CD4-positive, alpha-beta memory T cell (primary cell): ENCODE results near the gene SPATS2L. TPM values are rescaled to one million over a fixed set of nuclear protein-coding genes. Genes with fewer than 3 reads are reported as not detected.

Experiments used
- CTCF ChIA-PET: fragments of 350-600 bp; sonication (Branson Sonifier 250); formaldehyde crosslinking; loops from one replicate; lab custom pipeline; 2021; ENCODE audit warnings: inconsistent platforms; ENCODE audit not compliant: partially characterized antibody; lab: Charles Lee
- POLR2A ChIA-PET: fragments of 350-600 bp; sonication (Branson Sonifier 250); formaldehyde crosslinking; loops from one replicate; lab custom pipeline; 2021; ENCODE audit not compliant: partially characterized antibody; lab: Charles Lee
- DNase-seq, 5 donors: peaks; one replicate each; pipeline versions ENCODE4 v3.0.0 to v3.0.0-alpha.2; 2020 to 2022; ENCODE audit warnings: mixed read lengths in 1 of 5
- H3K27ac ChIP-seq: one replicate; pipeline ENCODE4 v1.7.0; 2013; ENCODE audit warnings: low read depth, low read length
- H3K27me3 ChIP-seq: 2 replicates; pipeline ENCODE4 v1.7.0; 2013; ENCODE audit warnings: mild to moderate bottlenecking, low read length, moderate library complexity; ENCODE audit not compliant: insufficient read depth
- H3K36me3 ChIP-seq: 2 replicates; pipeline ENCODE4 v1.7.0; 2013; ENCODE audit warnings: mild to moderate bottlenecking, low read length, moderate library complexity; ENCODE audit not compliant: insufficient read depth
- H3K4me1 ChIP-seq: 2 replicates; pipeline ENCODE4 v1.7.0; 2013; ENCODE audit warnings: mild to moderate bottlenecking, low read length, moderate library complexity; ENCODE audit not compliant: insufficient read depth
- H3K4me3 ChIP-seq, 2 donors: one replicate each; pipeline ENCODE4 v1.7.0; 2013; ENCODE audit warnings: low read length in 2 of 2, mild to moderate bottlenecking in 1 of 2
- H3K9me3 ChIP-seq, 2 donors: one replicate each; pipeline ENCODE4 v1.7.0; 2013; ENCODE audit warnings: low read length in 2 of 2, control low read depth in 1 of 2; ENCODE audit not compliant: control insufficient read depth in 1 of 2
- H3K27ac Mint-ChIP-seq, 7 donors: one replicate each; pipeline ENCODE4 v1.8.0; 2020 to 2021; ENCODE audit warnings: mixed read lengths in 7 of 7, mild to moderate bottlenecking in 6 of 7, inconsistent platforms in 3 of 7, moderate library complexity in 3 of 7
- H3K27me3 Mint-ChIP-seq, 2 donors: one replicate each; pipeline ENCODE4 v1.8.0; 2020 to 2021; ENCODE audit warnings: mixed read lengths in 2 of 2
- H3K36me3 Mint-ChIP-seq, 2 donors: one replicate each; pipeline ENCODE4 v1.8.0; 2020 to 2021; ENCODE audit warnings: mixed read lengths in 2 of 2, inconsistent platforms in 1 of 2, mild to moderate bottlenecking in 1 of 2
- H3K4me1 Mint-ChIP-seq, 4 donors: one replicate each; pipeline ENCODE4 v1.8.0; 2020 to 2021; ENCODE audit warnings: mixed read lengths in 4 of 4, mild to moderate bottlenecking in 1 of 4
- H3K4me3 Mint-ChIP-seq, 8 donors: one replicate each; pipeline ENCODE4 v1.8.0; 2020 to 2021; ENCODE audit warnings: mixed read lengths in 8 of 8, mild to moderate bottlenecking in 7 of 8, moderate library complexity in 6 of 8, inconsistent platforms in 3 of 8
- H3K9me3 Mint-ChIP-seq, 8 donors: one replicate each; pipeline ENCODE4 v1.8.0; 2020 to 2021; ENCODE audit warnings: mixed read lengths in 8 of 8, mild to moderate bottlenecking in 5 of 8, inconsistent platforms in 3 of 8, moderate library complexity in 1 of 8
- intact Hi-C: fragments of 100-400 bp; cut with micrococcal nuclease; formaldehyde crosslinking; loops from one replicate; pipeline ENCODE4 v1.15.1; 2023
- polyA plus RNA-seq, 2 donors: library from polyadenylated mRNA; unstranded; fragments of 300-500 nt; fragmentation: Illumina TruSeq; gene quantifications; one replicate each; pipeline ENCODE4 v1.2.3, GENCODE V29; 2021
- total RNA-seq, 2 experiments: library from RNA; stranded (reverse); gene quantifications; one replicate each; pipeline ENCODE4 v1.2.3, GENCODE V29; 2021

Gene SPATS2L
- total and polyA plus RNA-seq, 4 experiments from 2014 or later, result 5.2 to 6.6 (median 6.0) TPM

GRCh38 chr2:200477667-200478131 is 171.2 kb downstream of the SPATS2L start:
- no peak overlapping the region for H3K27ac ChIP-seq
- H3K9me3 Mint-ChIP-seq, result no peaks in the 10 kb centered on the region
- H3K36me3 Mint-ChIP-seq, result peaks cover 2 to 4% of the 10 kb centered on the region in 2 donors
- intact Hi-C loops, result no loop called here
- H3K27me3 ChIP-seq, result no peaks in the 10 kb centered on the region
- H3K36me3 ChIP-seq, result no peaks in the 10 kb centered on the region
- H3K4me1 Mint-ChIP-seq, result peaks cover 0 to 3% (median 1%) of the 10 kb centered on the region in 4 donors
- no peaks in the 10 kb centered on the region for H3K9me3 ChIP-seq
- no peaks in the 10 kb centered on the region for H3K27me3 Mint-ChIP-seq
- H3K27ac Mint-ChIP-seq, result no peak overlapping the region
- H3K4me3 ChIP-seq, result no peak overlapping the region
- CTCF ChIA-PET, result interaction anchor here (0.7 to 7.7 kb wide), 5 partner anchors 112 to 616 kb away, joined by 3 to 74 read pairs (median 3); no protein-coding TSS in a partner anchor
- POLR2A ChIA-PET, result no interaction called here
- DNase-seq, result no peak
- H3K4me3 Mint-ChIP-seq, result peak overlapping the region in 1 of 8 donors; percentile 20
- H3K4me1 ChIP-seq, result no peaks in the 10 kb centered on the region

GRCh38 chr2:200479692-200480265 is 173.3 kb downstream of the SPATS2L start:
- H3K9me3 ChIP-seq, result no peaks in the 10 kb centered on the region
- H3K27ac ChIP-seq, result no peak overlapping the region
- Mint-ChIP-seq H3K4me3 (no peak overlapping the region), H3K36me3 (peaks cover 2 to 4% of the 10 kb centered on the region in 2 donors), H3K27me3 (no peaks in the 10 kb centered on the region), H3K4me1 (peaks cover 0 to 5% (median 1%) of the 10 kb centered on the region in 4 donors), H3K9me3 (no peaks in the 10 kb centered on the region), H3K27ac (no peak overlapping the region)
- POLR2A ChIA-PET, result no interaction called here
- DNase-seq, result no peak
- no peak overlapping the region for H3K4me3 ChIP-seq
- H3K27me3 ChIP-seq, result no peaks in the 10 kb centered on the region
- H3K4me1 ChIP-seq, result no peaks in the 10 kb centered on the region
- H3K36me3 ChIP-seq, result no peaks in the 10 kb centered on the region
- CTCF ChIA-PET, result interaction anchor here (0.7 to 7.7 kb wide), 9 partner anchors 10 to 698 kb away, joined by 3 to 87 read pairs (median 6); partner anchors contain the start of gene KCTD18
- intact Hi-C loops, result loop anchor here (5.0 kb wide), 1 partner anchor 387 kb away; no protein-coding TSS in a partner anchor

- Histone ChIP-seq H3K9me3 (no peaks in the 10 kb centered on the region), H3K27me3 (no peaks in the 10 kb centered on the region), H3K27ac (no peak overlapping the region), H3K4me3 (no peak overlapping the region), H3K4me1 (no peaks in the 10 kb centered on the region), H3K36me3 (no peaks in the 10 kb centered on the region)
- intact Hi-C loops, result loop anchor here (5.0 kb wide), 1 partner anchor 390 kb away; no protein-coding TSS in a partner anchor
- no peak for DNase-seq
- peaks cover 0 to 5% (median 1%) of the 10 kb centered on the region in 4 donors for H3K4me1 Mint-ChIP-seq
- no peaks in the 10 kb centered on the region for H3K9me3 Mint-ChIP-seq
- H3K36me3 Mint-ChIP-seq, result peaks cover 2 to 4% of the 10 kb centered on the region in 2 donors
- H3K4me3 Mint-ChIP-seq, result no peak overlapping the region
- H3K27me3 Mint-ChIP-seq, result no peaks in the 10 kb centered on the region
- CTCF ChIA-PET, result interaction anchor here (1.0 to 7.7 kb wide), 21 partner anchors 7 to 543 kb away, joined by 3 to 87 read pairs (median 5); partner anchors contain the start of gene KCTD18
- POLR2A ChIA-PET, result interaction anchor here (1.4 to 2.0 kb wide), 2 partner anchors 11 to 14 kb away, joined by 4 to 6 read pairs; no protein-coding TSS in a partner anchor
- H3K27ac Mint-ChIP-seq, result no peak overlapping the region
These were observed 175.7 kb downstream of the SPATS2L start for GRCh38 chr2:200482194-200482593.

GRCh38 chr2:200483729-200484198 is 177.3 kb downstream of the SPATS2L start:
- H3K9me3 Mint-ChIP-seq, result no peaks in the 10 kb centered on the region
- H3K4me3 ChIP-seq, result no peak overlapping the region
- ChIA-PET CTCF (interaction anchor here (0.8 to 7.7 kb wide), 18 partner anchors 10 to 526 kb away, joined by 3 to 87 read pairs (median 5); no protein-coding TSS in a partner anchor), POLR2A (interaction anchor here (1.3 kb wide), 1 partner anchor 16 kb away, joined by 4 read pairs; no protein-coding TSS in a partner anchor)
- H3K4me1 ChIP-seq, result no peaks in the 10 kb centered on the region
- H3K9me3 ChIP-seq, result no peaks in the 10 kb centered on the region
- H3K36me3 Mint-ChIP-seq, result peaks cover 0 to 7% of the 10 kb centered on the region in 2 donors
- intact Hi-C loops, result loop anchor here (5.0 kb wide), 1 partner anchor 391 kb away; no protein-coding TSS in a partner anchor
- peaks cover 0 to 5% (median 1%) of the 10 kb centered on the region in 4 donors for H3K4me1 Mint-ChIP-seq
- no peak for DNase-seq
- no peak overlapping the region for H3K27ac ChIP-seq
- no peaks in the 10 kb centered on the region for H3K36me3 ChIP-seq
- H3K27me3 Mint-ChIP-seq, result no peaks in the 10 kb centered on the region
- H3K27me3 ChIP-seq, result no peaks in the 10 kb centered on the region
- H3K27ac Mint-ChIP-seq, result no peak overlapping the region
- no peak overlapping the region for H3K4me3 Mint-ChIP-seq

- Histone ChIP-seq H3K4me3 (no peak overlapping the region), H3K9me3 (no peaks in the 10 kb centered on the region), H3K27ac (no peak overlapping the region), H3K36me3 (no peaks in the 10 kb centered on the region), H3K27me3 (no peaks in the 10 kb centered on the region), H3K4me1 (no peaks in the 10 kb centered on the region)
- no peaks in the 10 kb centered on the region for H3K9me3 Mint-ChIP-seq
- H3K27ac Mint-ChIP-seq, result no peak overlapping the region
- DNase-seq, result no peak
- no peaks in the 10 kb centered on the region for H3K27me3 Mint-ChIP-seq
- CTCF ChIA-PET, result interaction anchor here (1.3 to 7.7 kb wide), 8 partner anchors 9 to 506 kb away, joined by 4 to 87 read pairs (median 14); no protein-coding TSS in a partner anchor
- H3K36me3 Mint-ChIP-seq, result peaks cover 5 to 14% of the 10 kb centered on the region in 2 donors
- POLR2A ChIA-PET, result no interaction called here
- intact Hi-C loops, result loop anchor here (5.0 kb wide), 1 partner anchor 393 kb away; no protein-coding TSS in a partner anchor
- peaks cover 0 to 5% (median 1%) of the 10 kb centered on the region in 4 donors for H3K4me1 Mint-ChIP-seq
- H3K4me3 Mint-ChIP-seq, result no peak overlapping the region
These were observed 178.4 kb downstream of the SPATS2L start for GRCh38 chr2:200484934-200485333.

- no peaks in the 10 kb centered on the region for H3K9me3 ChIP-seq
- no peaks in the 10 kb centered on the region for H3K4me1 ChIP-seq
- peaks cover 0 to 2% (median 0%) of the 10 kb centered on the region in 4 donors for H3K4me1 Mint-ChIP-seq
- intact Hi-C loops, result no loop called here
- H3K27ac Mint-ChIP-seq, result no peak overlapping the region
- no peaks in the 10 kb centered on the region for H3K27me3 Mint-ChIP-seq
- ChIA-PET CTCF (interaction anchor here (0.6 to 1.6 kb wide), 7 partner anchors 10 to 517 kb away, joined by 3 to 10 read pairs (median 4); no protein-coding TSS in a partner anchor), POLR2A (no interaction called here)
- no peak overlapping the region for H3K27ac ChIP-seq
- H3K36me3 Mint-ChIP-seq, result peaks cover 17 to 27% of the 10 kb centered on the region in 2 donors
- no peak overlapping the region for H3K4me3 ChIP-seq
- peaks cover 11% of the 10 kb centered on the region for H3K36me3 ChIP-seq
- H3K9me3 Mint-ChIP-seq, result no peaks in the 10 kb centered on the region
- H3K4me3 Mint-ChIP-seq, result no peak overlapping the region
- DNase-seq, result no peak
- no peaks in the 10 kb centered on the region for H3K27me3 ChIP-seq
These were observed 180.0 kb downstream of the SPATS2L start for GRCh38 chr2:200486529-200486928.

- H3K36me3 ChIP-seq, result peaks cover 26% of the 10 kb centered on the region
- no peaks in the 10 kb centered on the region for H3K27me3 ChIP-seq
- Mint-ChIP-seq H3K4me3 (no peak overlapping the region), H3K9me3 (no peaks in the 10 kb centered on the region), H3K27me3 (no peaks in the 10 kb centered on the region), H3K4me1 (peaks cover 0 to 2% (median 0%) of the 10 kb centered on the region in 4 donors), H3K36me3 (peaks cover 32 to 42% of the 10 kb centered on the region in 2 donors), H3K27ac (no peak overlapping the region)
- CTCF ChIA-PET, result no interaction called here
- DNase-seq, result no peak
- H3K27ac ChIP-seq, result no peak overlapping the region
- no peaks in the 10 kb centered on the region for H3K4me1 ChIP-seq
- H3K9me3 ChIP-seq, result no peaks in the 10 kb centered on the region
- intact Hi-C loops, result no loop called here
- POLR2A ChIA-PET, result no interaction called here
- H3K4me3 ChIP-seq, result no peak overlapping the region
These were observed 181.7 kb downstream of the SPATS2L start for GRCh38 chr2:200488169-200488568.
